Memory B cell (primary cell): ENCODE results near the gene FSIP1.

ENCODE experiments used
- ATAC-seq: fragments of 150-1000 bp; cut with Tn5 transposase; 2 replicates; pipeline ENCODE4 v1.10.0; 2021; ENCODE audit warnings: low read depth, mild to moderate bottlenecking, moderate library complexity
- DNase-seq, 2 donors: peaks; one replicate each; pipeline ENCODE4 v3.0.0; 2022; ENCODE audit warnings: low spot score in 2 of 2
- H3K27ac Mint-ChIP-seq: one replicate; pipeline ENCODE4 v1.8.0; 2022; ENCODE audit warnings: mild to moderate bottlenecking, moderate library complexity, mixed read lengths
- H3K27me3 Mint-ChIP-seq: one replicate; pipeline ENCODE4 v1.8.0; 2022; ENCODE audit warnings: mixed read lengths
- H3K36me3 Mint-ChIP-seq: one replicate; pipeline ENCODE4 v1.8.0; 2022; ENCODE audit warnings: mild to moderate bottlenecking, mixed read lengths
- H3K4me1 Mint-ChIP-seq: one replicate; pipeline ENCODE4 v1.8.0; 2022; ENCODE audit warnings: mixed read lengths
- H3K4me3 Mint-ChIP-seq: one replicate; pipeline ENCODE4 v1.8.0; 2022; ENCODE audit warnings: mild to moderate bottlenecking, moderate library complexity, mixed read lengths
- H3K9me3 Mint-ChIP-seq: one replicate; pipeline ENCODE4 v1.8.0; 2022; ENCODE audit warnings: mixed read lengths

FSIP1 gene

DNA sequence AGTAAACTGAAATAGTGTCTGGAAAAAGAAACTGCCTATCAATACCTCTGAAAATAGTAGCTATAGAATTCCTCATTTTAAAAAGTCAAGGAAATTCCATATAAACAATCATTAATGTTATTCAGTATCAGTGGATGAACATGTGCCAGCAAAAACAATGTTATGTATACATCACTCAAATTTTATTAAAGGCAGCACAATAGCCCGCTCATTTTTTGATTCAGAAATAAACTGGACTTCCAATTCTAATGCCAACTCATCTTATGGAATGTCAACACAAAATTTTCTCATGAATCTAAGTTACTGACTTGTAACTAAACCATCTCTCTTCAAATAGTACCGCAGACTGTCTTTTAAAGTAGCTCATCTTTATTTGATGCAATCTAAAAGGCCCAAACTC, 182.8 kb downstream of the FSIP1 start:
- H3K36me3 Mint-ChIP-seq = no peaks in the 10 kb centered on the region
- H3K9me3 Mint-ChIP-seq = no peaks in the 10 kb centered on the region
- no peak for DNase-seq
- no peak overlapping the region for H3K4me3 Mint-ChIP-seq
- no peaks in the 10 kb centered on the region for H3K4me1 Mint-ChIP-seq
- no peak overlapping the region for H3K27ac Mint-ChIP-seq
- ATAC-seq = no peak
- H3K27me3 Mint-ChIP-seq = peaks cover 3% of the 10 kb centered on the region

DNA sequence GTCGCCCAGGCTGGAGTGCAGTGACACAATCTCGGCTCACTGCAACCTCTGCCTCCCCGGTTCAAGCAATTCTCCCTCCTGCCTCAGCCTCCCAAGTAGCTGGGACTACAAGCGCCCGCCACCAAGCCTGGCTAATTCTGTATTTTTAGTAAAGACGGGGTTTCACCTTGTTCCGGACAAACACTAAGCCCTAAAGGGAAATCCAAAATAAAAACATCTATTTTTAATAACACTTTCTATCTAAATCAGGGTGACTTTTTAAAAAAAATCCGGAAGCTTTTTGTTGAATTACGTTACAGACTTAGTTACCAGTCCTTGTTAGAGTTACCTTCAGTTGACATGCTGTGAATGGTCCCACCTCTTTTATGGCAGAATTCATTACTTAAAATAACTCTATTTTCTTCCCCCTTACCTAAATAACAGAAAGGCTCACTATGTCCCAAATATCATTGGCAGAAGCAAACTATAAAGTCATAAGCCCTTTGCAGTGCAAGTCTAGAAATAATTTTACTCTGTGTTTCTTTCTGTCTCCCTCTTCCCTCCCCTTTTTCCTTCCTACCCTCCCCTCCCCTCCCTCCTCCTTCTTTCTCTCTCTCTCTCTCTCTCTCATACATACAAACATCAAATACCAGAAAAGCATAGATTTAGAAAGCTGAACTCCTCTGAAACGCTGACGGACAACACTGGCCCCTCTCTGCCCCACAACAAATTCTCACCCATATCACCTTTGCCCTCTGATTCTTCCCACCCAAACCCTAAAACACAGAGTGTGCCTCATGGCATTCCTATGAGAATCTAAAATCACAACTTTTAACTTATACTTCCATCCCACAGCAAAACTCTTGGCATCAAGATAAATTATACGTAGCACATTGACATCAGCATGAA, 183.4 kb downstream of the FSIP1 start:
- Mint-ChIP-seq H3K4me3 (no peak overlapping the region), H3K27ac (no peak overlapping the region), H3K4me1 (no peaks in the 10 kb centered on the region), H3K27me3 (peaks cover 3% of the 10 kb centered on the region), H3K36me3 (no peaks in the 10 kb centered on the region), H3K9me3 (no peaks in the 10 kb centered on the region)
- DNase-seq (no peak), ATAC-seq (no peak)

DNA sequence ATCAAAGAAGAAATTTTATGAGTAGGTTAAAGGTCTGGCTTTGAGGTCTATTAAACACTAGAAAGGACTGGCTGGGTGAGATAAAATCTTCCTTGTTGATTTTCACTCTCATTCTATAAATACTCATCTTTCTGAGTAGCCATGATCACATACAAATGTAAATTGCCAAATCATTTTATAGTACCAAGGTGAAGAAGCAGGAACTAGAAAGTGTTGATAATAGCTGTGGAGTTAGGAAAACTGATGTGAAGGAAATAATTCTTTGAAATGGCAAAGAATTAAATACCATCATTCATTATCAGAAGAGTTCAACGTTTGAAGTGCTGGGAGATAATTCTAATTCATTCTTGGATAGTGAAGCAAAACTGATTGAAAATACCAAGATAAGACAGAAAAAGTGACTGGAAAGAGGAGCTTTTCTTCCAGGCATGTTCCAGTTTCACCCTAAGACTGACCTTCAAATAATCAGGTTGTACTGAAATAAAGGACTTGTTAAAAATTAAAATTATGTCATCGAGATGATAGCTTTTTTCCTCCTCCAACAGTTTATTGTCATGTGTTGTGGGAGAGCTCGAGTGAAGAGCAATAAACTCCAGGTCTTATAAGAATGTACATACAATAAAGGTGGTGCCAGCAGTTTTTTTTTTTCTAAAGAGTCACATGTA, 184.3 kb downstream of the FSIP1 start:
- Mint-ChIP-seq H3K27me3 (peaks cover 5% of the 10 kb centered on the region), H3K27ac (no peak overlapping the region), H3K4me3 (no peak overlapping the region), H3K9me3 (no peaks in the 10 kb centered on the region), H3K4me1 (peaks cover 2% of the 10 kb centered on the region), H3K36me3 (no peaks in the 10 kb centered on the region)
- no peak for ATAC-seq
- DNase-seq = no peak

DNA sequence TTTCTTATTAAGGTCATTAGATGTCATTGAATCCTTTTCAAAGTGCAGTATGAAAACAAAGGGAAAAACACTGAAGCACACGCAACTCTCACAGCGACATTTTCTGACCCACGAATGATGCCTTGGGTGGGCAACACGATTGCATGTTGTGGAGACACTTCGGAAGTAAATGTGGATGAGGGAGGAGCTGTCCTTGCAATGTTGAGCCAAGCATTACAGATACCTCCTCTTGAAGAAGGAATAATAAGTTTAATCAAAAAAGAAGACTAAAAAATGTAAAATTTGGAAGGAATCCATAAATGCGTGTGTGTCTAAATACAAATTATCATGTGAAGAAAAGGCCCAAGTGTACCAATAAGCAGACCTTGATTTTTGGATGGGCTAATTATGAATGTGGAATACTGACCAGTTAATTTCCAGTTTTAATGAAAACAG, 184.9 kb downstream of the FSIP1 start:
- Mint-ChIP-seq H3K9me3 (no peaks in the 10 kb centered on the region), H3K27me3 (peaks cover 5% of the 10 kb centered on the region), H3K27ac (no peak overlapping the region), H3K36me3 (no peaks in the 10 kb centered on the region), H3K4me1 (peaks cover 2% of the 10 kb centered on the region), H3K4me3 (no peak overlapping the region)
- no peak for ATAC-seq
- no peak for DNase-seq

DNA sequence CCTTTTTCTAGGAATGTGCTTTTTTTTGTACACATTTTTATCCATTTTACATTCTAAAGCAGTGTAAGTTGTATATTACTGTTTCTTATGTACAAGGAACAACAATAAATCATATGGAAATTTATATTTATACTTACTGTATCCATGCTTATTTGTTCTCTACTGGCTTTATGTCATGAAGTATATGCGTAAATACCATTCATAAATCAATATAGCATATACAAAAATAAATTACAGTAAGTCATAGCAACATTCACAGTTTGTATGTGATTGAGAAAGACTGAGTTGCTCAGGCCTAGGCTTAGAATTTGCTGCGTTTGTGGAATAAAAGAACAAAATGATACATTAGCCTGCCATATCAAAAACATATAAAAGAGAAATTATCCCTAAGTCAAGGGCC, 185.3 kb downstream of the FSIP1 start:
- no peak overlapping the region for H3K4me3 Mint-ChIP-seq
- DNase-seq (no peak), ATAC-seq (no peak)
- peaks cover 5% of the 10 kb centered on the region for H3K27me3 Mint-ChIP-seq
- no peaks in the 10 kb centered on the region for H3K36me3 Mint-ChIP-seq
- H3K9me3 Mint-ChIP-seq = no peaks in the 10 kb centered on the region
- peaks cover 2% of the 10 kb centered on the region for H3K4me1 Mint-ChIP-seq
- H3K27ac Mint-ChIP-seq = no peak overlapping the region

DNA sequence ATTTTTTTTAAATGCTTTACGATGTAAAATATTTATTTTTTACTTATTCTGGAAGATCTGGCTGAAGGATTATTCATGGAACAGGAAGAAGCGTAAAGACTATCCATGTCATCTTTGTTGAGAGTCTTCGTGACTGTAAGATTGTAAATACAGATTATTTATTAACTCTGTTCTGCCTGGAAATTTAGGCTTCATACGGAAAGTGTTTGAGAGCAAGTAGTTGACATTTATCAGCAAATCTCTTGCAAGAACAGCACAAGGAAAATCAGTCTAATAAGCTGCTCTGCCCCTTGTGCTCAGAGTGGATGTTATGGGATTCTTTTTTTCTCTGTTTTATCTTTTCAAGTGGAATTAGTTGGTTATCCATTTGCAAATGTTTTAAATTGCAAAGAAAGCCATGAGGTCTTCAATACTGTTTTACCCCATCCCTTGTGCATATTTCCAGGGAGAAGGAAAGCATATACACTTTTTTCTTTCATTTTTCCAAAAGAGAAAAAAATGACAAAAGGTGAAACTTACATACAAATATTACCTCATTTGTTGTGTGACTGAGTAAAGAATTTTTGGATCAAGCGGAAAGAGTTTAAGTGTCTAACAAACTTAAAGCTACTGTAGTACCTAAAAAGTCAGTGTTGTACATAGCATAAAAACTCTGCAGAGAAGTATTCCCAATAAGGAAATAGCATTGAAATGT, 186.1 kb downstream of the FSIP1 start:
- Mint-ChIP-seq H3K9me3 (no peaks in the 10 kb centered on the region), H3K27me3 (peaks cover 5% of the 10 kb centered on the region), H3K27ac (no peak overlapping the region), H3K4me1 (peaks cover 2% of the 10 kb centered on the region), H3K36me3 (no peaks in the 10 kb centered on the region), H3K4me3 (no peak overlapping the region)
- no peak for DNase-seq
- no peak for ATAC-seq

DNA sequence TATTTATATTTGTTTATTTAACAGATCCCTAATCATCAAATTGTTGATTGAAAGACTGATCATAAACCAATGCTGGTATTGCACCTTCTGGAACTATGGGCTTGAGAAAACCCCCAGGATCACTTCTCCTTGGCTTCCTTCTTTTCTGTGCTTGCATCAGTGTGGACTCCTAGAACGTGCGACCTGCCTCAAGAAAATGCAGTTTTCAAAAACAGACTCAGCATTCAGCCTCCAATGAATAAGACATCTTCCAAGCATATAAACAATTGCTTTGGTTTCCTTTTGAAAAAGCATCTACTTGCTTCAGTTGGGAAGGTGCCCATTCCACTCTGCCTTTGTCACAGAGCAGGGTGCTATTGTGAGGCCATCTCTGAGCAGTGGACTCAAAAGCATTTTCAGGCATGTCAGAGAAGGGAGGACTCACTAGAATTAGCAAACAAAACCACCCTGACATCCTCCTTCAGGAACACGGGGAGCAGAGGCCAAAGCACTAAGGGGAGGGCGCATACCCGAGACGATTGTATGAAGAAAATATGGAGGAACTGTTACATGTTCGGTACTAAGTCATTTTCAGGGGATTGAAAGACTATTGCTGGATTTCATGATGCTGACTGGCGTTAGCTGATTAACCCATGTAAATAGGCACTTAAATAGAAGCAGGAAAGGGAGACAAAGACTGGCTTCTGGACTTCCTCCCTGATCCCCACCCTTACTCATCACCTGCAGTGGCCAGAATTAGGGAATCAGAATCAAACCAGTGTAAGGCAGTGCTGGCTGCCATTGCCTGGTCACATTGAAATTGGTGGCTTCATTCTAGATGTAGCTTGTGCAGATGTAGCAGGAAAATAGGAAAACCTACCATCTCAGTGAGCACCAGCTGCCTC, 187.1 kb downstream of the FSIP1 start:
- Mint-ChIP-seq H3K36me3 (no peaks in the 10 kb centered on the region), H3K27me3 (peaks cover 7% of the 10 kb centered on the region), H3K9me3 (no peaks in the 10 kb centered on the region), H3K4me3 (no peak overlapping the region), H3K27ac (no peak overlapping the region), H3K4me1 (peaks cover 2% of the 10 kb centered on the region)
- no peak for ATAC-seq
- no peak for DNase-seq

DNA sequence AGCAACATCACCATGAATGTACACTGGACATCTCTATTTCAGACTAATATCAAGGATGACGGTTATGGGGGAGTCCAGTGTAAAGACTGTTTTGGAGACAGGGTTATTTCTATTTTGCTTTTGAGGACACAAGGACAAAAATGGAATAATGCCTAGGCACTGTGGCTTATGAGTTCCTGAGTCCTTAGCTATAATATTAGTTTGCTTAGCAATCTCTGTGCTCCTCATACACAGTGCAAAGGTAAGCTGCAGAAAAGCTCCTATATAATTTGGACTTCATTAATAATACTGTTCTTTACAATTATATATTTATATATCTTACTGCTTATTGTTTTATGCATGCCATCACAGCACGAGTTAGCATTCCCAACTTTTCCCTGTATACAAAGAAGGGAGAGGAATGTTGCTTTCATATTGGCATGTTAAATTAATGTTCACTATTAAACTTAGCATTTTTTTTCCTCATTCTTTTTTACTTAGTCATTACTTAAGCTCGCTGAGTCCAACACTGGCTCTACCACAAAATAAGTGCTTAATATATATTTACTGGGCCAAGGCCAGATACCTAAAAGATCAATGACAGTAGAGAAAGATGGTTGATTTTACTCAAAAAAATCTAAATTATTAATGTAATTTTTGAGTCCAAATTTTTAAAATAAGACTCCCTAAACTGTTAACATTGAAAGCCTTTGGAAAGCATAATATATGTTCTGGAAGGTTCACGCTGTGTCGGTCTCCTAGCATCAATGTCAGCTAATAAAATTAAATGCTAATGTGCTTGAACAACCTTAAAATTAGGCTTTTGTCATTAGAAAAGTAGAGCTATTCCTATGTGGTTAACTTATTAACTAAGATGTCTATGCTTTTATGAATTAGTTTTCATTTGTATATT, 187.9 kb downstream of the FSIP1 start:
- no peak overlapping the region for H3K27ac Mint-ChIP-seq
- ATAC-seq (no peak), DNase-seq (no peak)
- peaks cover 7% of the 10 kb centered on the region for H3K27me3 Mint-ChIP-seq
- H3K4me3 Mint-ChIP-seq = no peak overlapping the region
- H3K9me3 Mint-ChIP-seq = no peaks in the 10 kb centered on the region
- no peaks in the 10 kb centered on the region for H3K36me3 Mint-ChIP-seq
- H3K4me1 Mint-ChIP-seq = peaks cover 2% of the 10 kb centered on the region

DNA sequence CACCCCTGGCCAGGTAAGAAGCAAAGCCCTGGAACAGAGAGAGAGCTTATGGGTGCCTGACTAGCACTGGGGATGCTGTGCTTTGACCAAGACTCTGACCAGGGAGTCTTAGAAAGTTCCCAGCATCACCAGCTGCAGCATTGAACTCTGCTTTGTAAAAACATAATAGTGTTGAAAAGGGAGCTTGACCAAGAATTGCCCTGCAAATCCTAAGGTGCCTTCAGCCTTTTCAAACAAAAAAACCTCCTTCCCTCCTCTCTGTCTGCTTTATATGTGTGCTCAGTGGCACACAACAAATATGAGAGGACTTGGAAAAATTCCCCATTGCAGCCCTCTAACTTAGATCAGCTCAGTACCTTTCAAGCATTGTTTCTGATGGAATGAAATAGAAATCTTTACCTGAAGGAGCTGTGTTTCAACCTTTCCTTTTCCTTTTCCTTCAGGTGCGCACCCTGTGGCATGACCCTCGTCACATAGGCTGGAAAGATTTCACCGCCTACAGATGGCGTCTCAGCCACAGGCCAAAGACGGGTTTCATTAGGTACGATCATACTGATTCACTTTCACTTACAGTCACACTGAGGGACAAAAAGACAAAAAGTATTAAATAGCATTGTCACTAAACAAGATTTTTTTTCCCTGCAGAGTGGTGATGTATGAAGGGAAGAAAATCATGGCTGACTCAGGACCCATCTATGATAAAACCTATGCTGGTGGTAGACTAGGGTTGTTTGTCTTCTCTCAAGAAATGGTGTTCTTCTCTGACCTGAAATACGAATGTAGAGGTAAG, 188.8 kb downstream of the FSIP1 start:
- peaks cover 5% of the 10 kb centered on the region for H3K27me3 Mint-ChIP-seq
- no peaks in the 10 kb centered on the region for H3K36me3 Mint-ChIP-seq
- no peak overlapping the region for H3K27ac Mint-ChIP-seq
- peaks cover 2% of the 10 kb centered on the region for H3K4me1 Mint-ChIP-seq
- no peak overlapping the region for H3K4me3 Mint-ChIP-seq
- no peaks in the 10 kb centered on the region for H3K9me3 Mint-ChIP-seq
- DNase-seq (no peak), ATAC-seq (no peak)

DNA sequence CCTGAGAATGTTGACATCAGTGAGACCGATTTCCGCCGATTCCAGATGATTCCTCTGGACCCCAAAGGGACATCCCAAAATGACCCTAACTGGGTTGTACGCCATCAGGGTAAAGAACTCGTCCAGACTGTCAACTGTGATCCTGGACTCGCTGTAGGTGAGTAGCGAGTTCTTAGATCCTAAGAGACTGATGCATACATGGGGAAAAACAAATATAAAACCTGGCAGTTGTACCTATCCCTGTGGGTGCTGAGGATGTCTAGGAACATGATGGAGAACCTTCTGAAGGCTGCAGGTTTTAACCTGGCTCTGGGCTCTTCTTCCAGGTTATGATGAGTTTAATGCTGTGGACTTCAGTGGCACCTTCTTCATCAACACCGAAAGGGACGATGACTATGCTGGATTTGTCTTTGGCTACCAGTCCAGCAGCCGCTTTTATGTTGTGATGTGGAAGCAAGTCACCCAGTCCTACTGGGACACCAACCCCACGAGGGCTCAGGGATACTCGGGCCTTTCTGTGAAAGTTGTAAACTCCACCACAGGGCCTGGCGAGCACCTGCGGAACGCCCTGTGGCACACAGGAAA, 189.5 kb downstream of the FSIP1 start:
- ATAC-seq = no peak
- Mint-ChIP-seq H3K27ac (no peak overlapping the region), H3K27me3 (peaks cover 7% of the 10 kb centered on the region), H3K4me3 (no peak overlapping the region), H3K9me3 (no peaks in the 10 kb centered on the region), H3K36me3 (no peaks in the 10 kb centered on the region), H3K4me1 (peaks cover 2% of the 10 kb centered on the region)
- no peak for DNase-seq

DNA sequence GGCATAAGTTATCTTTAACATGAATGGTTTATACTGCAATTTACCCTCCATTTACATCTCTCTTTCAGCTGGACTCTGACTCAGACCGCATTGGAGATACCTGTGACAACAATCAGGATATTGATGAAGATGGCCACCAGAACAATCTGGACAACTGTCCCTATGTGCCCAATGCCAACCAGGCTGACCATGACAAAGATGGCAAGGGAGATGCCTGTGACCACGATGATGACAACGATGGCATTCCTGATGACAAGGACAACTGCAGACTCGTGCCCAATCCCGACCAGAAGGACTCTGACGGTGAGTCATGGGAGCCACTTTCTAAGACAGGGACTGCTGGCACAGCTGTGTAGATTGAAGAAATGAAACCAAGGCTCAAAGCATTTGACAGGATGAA, 190.1 kb downstream of the FSIP1 start:
- DNase-seq (no peak), ATAC-seq (no peak)
- H3K4me3 Mint-ChIP-seq = no peak overlapping the region
- no peak overlapping the region for H3K27ac Mint-ChIP-seq
- H3K4me1 Mint-ChIP-seq = peaks cover 2% of the 10 kb centered on the region
- peaks cover 7% of the 10 kb centered on the region for H3K27me3 Mint-ChIP-seq
- H3K36me3 Mint-ChIP-seq = no peaks in the 10 kb centered on the region
- no peaks in the 10 kb centered on the region for H3K9me3 Mint-ChIP-seq

DNA sequence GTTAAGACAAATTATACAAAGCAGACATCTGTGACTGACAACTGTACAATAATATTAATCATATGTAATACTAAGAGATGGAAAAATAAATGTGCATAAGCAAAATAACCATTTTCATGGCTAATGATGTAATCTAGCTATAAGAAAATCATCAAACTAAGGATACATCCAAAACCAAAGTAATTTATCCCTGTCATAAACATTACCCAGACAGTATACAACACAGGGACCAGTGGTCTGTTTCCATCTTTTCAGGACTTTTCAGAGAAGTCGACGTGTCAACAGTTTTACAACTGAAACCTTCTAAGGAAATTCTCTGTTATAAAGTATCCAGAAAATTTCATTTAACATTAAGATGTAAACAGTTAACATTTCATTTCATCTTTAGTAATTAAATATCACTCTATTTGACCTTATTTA, 190.7 kb downstream of the FSIP1 start:
- no peak for DNase-seq
- H3K4me3 Mint-ChIP-seq = no peak overlapping the region
- no peaks in the 10 kb centered on the region for H3K9me3 Mint-ChIP-seq
- H3K4me1 Mint-ChIP-seq = peaks cover 2% of the 10 kb centered on the region
- H3K27me3 Mint-ChIP-seq = peaks cover 7% of the 10 kb centered on the region
- no peak for ATAC-seq
- no peak overlapping the region for H3K27ac Mint-ChIP-seq
- no peaks in the 10 kb centered on the region for H3K36me3 Mint-ChIP-seq
